Inferior parietal cortex (tissue), 1 donor: ENCODE results near the gene EHD4.

Experiments
- DNase-seq: peaks from one replicate; pipeline ENCODE4 v3.0.0-alpha.2; 2016; ENCODE audit errors: extremely low spot score

Gene EHD4

DNA sequence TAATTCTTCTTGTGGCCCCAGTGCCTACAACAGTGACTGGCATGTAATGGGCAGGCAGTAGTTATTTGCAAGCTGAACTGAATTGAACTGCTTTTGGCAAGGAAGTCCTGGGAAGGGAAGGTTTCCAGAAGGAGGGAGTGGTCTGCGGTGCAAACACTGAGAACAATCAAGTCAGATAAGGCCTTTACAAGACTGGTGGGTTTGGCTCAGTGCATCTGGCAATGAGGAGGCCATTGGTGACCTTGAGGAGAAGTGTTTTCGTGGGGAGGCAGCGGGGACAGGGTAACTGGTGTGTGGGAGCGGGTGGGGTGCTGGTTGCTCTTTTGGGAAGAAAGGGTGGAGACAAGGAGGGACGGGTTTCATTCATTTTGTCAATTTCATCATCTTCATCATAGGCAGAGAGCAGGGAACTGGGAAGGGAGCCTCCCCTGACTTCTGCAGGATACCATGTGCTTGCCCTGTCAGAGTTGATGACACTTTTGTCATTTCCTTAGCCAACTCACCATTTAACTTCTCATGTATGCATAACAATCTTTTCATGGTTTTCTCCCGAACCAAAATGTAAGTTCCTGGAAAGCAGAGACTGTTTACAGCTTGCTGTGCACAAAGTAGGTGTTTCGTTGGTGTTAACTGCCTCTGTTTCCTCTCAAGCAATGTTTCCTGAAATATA, 8.4 kb upstream of the EHD4 start:
- DNase-seq = no peak

DNA sequence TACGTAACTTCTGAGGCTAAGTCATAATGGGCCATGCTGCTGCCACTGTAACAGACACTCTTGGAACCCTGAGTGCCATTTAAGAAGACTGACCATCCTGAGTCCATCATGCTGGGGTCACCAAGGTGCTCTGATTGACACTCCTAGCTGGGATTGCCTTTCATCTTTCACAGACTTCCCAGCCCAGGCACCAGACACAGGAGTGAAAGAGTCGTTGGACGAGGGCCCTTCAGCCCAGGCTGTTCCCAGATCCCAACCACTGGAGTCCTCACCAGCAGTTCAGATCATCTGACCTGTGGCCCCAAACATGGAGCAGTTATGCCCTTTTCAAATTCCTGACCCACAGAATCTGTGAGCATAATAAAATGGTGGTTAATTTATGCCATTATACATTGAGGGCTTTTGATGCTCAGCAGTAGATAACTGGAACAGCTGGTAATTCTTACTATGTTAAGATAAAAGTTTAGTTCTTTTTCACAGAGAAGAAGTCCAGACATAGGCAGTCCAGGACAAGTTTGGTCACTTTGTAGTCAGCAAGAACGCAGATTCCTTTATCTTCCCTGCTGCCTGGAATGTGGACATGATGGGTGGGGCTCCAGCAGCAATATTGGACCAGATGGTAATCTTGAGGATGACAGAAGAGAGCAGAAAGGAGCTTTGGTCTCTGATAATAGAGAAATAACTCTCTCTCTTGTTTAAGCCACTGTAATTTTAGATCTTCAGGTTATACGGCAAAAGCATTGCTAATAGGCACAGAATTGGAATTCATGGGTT, 7.3 kb upstream of the EHD4 start:
- DNase-seq = no peak

DNA sequence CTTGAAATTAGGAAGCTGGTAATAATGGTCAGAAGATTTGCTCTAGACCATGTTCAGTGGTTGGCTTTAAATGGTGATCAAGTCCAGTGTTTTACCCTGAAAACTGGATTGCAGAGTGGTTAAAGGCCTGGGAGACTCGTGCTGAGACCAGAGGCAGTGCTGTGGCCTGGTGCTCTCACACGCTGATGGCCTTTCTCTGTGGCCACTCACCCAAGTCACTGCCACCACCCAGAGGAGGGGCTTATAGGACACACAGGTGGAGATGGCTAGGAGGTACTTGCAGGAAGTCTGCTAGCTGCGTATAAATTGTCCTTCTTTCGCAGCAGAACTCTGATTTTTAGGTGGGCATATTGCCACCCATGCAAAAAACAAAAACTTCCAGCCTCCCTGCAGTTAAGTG, 6.2 kb upstream of the EHD4 start:
- DNase-seq = no peak

DNA sequence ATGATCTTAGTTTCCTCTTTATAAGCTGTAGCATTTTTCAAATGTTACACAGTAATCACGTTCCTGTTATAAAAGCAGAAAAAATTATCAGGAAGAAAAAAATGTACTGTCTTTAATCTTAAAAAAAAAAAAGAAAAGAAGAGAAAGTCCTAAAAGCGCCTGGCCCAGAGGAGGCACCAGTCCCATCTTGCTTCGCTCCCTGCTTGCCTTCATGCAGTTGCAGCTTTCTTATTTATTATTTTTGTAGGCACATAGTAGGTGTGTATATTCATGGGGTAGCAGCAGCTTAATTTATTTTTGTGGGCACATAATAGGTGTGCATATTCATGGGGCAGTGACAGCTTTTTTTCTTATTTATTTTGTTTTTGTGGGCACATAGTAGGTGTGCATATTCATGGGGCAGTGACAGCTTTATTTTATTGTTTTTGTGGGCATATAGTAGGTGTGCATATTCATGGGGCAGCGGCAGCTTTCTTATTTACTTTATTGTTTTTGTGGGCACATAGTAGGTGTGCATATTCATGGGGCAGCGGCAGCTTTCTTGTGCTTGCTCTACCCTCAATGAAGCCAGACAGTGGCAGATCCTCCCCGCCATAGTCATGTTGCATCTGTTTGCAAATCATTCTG, 5.5 kb upstream of the EHD4 start:
- DNase-seq = no peak

DNA sequence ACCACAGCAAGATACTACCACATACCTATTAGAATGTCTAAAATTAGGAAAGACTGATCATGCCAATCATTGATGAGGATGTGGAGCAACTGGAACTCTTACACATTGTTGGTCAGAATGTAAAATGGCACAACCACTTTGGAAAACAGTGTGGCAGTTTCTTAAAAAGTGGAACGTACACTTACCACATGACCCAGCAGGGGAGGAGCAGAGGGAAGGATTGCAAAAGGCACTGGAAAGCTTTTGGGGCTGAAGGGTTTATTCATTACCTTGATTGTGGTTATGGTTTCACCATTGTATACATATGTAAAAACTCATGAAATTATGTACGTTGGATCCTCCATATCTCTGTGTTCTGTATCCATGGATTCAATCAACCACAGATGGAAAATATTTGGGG, 3.3 kb upstream of the EHD4 start:
- no peak for DNase-seq

DNA sequence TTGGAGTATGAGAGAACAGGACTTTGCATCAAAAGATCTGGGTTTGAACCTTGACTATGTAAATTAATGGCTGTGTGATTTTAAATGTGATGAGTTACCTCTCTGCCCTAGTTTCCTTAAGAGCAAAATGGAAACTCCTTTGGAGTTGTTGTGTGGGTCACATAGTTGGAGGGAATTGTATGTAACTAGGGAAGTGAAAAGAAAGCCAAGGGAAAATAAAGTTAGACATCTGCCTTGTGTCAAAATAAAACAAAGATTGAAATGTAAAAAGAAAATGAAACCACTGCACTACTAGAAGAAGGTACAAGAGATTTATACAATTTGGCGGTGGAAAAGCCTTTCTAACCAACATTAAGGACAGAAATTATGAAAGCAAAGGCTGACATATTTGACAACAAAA, 1.7 kb upstream of the EHD4 start:
- DNase-seq = no peak

DNA sequence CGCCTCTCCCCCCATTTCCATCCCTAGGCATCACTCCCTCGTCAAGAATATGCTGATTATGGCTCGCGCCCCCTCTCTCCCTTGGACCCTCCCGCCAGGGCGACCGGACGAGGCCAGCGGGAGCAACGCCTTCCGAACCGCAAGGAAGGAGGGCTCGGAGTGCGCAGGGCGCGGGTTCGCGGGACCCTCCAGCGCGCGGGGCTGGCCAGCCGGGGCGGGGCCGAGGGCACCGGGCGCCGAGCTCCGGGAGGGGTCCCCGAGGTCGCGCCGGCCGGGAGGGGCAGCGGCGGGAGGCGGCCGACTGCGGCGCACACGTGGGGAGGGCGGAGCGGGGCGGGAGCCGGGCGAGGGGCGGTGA, 483 bp downstream of the EHD4 start:
- DNase-seq = no peak

DNA sequence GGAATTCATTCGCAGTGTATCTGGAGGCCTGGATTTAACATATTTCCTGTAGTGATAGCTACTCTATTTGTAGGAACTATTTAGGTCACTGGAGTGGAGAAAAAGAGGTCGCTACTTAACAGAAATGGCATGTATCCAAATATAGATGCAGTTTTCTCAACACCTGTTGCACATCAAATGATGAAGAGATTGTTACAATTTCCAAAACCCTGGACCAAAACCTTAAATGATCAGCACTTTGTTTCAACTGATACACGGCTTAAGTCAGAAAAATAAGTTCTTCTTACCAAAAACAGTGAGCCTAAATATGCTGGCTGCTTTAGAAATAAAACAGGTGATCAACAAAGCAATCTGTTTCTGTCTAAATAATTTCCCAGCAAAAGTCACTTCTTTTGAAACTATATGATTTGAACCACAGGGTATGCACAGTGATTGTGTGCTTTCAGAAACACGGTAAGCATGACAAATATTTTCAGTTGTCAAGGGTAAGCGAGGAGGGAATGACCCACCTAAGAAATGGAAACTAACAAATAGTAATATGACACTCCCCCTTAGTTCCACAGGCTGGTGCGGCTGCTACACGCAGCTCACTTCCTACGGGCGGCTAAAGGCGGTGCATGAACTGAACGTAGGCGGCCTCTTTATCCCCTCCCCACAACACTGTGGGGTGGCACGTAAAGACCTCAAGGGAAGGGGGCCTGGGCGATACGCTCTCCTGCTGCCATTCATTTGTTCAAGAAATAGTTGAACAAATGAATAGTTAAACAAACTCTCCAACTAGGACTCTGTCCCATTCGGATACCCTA, 1.1 kb downstream of the EHD4 start:
- DNase-seq = no peak

DNA sequence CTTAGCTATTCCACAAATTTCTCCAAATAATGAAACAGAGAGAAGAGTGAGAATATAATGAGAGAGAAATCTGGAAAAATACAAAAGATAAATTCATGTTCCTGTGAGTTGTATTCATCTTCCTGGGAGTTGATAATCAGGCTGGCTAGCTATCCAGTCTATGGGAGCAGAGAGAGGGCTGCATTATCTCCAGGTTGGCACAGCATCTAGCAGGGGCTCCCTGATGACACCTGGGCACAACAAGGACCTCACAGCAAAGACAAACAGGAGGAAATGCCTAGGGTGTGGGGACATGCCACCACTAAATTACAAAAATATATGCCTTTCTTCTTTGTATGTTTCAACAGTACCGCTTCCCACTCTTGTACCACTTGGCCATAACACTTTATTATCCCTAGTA, 1.9 kb downstream of the EHD4 start:
- DNase-seq = no peak

DNA sequence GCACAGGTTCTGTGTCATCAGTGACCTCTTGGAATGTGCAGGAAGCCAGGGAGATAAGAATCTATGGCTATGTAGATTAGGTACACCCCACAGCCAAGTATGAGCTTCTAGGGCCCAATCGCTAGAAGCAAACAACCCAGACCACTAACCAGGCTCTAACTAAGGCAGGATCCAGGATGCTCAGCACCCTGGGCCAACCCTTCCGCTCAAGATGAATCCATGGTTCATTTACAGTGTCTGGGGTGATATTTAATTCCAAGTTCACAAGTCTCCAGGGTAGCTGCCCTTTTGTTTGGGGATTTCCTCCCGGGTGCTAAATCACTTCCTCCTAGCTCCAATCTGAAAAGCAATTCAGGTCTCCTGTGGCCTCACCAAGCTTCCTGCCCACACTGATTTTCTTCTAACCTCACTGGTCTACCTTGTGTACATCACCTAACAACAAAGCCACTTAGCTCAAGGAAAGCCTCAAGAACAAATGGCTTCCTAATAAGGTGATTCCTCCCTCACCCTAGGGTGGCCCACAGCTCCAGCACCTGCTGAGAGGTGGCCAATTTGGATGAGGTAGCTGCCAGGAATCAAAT, 2.4 kb downstream of the EHD4 start:
- no peak for DNase-seq

DNA sequence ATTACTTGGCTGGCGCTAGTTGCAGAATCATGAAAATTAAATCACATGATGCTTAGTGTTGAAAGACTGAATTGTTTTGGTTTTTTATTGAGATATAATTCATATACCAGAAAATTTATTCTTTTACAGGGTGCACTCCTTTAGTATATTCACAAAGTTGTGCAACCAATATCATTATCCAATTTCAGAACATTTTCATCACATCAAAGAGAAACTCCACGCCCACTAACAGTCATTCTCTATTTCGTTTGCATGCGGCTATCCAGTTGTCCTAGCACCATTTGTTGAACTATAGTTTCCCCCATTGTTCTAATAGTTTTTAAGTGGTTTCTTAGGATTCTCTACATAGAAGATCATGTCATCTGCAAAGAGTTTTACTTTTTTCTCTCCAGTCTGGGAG, 3.7 kb downstream of the EHD4 start:
- DNase-seq = no peak

DNA sequence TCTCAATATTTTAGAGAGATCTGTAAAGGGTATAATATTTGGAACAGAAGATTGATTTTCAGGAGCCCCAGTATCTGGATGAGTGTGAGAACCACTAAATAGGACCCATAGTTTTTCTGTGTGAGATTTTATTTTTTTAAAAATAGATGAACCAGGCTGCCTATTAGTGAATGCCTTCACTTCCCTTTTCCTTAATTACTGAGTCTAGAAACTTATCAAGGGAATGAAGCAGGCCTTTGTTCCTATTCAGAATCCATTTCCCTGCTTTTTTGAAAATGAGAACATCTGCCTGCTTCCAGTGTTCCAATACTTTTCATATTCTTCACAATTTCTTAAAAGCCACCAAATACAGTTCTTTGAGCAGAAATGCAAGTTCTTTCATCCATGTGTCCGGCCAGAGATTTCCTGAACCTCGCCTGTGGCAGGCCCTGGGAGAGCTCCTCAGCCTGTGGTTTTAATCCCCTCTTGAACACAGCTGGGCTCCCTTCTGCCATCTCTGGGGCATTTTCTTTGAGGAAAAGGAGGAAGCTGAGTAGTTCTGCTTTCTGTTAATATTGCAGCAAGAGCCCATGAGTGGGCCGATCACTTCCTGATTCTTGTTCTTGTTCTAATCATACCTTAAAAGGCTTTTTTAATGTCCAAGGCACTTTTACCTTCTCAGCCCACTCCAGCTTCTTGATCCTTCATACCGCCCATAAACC, 4.7 kb downstream of the EHD4 start:
- no peak for DNase-seq

DNA sequence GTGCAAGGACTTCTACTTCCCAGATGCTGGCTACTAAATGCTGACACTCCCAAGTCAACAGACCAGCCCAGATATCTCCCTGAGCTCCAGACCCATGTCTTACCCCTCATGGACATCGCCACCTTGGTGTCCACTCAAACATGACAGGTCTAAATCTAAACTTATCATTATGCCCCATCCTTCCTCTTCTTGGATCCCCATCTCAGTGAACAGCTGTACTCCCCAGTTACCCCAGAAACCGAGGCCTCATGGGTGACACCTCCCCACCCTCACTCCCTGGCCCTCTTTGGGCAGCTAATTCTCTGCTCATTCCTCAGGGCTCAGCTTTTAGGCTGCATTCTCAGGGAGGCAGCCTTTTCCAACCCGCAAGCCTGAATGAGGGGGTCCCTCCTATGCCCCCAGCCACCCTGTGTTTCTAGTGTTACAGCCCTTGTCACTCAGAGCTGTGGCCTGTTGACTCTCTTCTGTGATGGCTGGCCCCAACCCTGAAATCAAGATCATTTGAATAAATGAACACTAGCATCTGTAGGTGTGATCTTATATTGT, 5.4 kb downstream of the EHD4 start:
- DNase-seq = no peak

DNA sequence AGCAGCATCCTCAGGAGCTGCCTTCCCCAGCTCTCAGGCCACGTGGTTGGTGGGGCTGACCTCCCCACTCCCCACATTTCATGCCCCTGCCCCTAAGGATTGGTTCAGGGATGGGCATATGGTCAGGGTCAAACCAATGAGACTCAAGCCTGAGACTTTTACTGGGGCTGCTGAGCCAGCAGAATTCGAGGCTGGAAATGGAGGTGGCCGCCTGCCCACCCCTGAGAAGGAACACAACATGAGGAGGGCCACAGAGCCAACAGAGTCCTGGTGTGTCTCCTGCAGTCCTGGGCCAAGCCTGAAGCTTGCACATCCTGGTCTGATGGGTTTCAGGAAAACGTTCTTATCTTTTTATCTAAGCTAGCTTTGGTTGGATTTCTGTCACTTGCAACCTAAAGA, 5.9 kb downstream of the EHD4 start:
- DNase-seq = no peak

DNA sequence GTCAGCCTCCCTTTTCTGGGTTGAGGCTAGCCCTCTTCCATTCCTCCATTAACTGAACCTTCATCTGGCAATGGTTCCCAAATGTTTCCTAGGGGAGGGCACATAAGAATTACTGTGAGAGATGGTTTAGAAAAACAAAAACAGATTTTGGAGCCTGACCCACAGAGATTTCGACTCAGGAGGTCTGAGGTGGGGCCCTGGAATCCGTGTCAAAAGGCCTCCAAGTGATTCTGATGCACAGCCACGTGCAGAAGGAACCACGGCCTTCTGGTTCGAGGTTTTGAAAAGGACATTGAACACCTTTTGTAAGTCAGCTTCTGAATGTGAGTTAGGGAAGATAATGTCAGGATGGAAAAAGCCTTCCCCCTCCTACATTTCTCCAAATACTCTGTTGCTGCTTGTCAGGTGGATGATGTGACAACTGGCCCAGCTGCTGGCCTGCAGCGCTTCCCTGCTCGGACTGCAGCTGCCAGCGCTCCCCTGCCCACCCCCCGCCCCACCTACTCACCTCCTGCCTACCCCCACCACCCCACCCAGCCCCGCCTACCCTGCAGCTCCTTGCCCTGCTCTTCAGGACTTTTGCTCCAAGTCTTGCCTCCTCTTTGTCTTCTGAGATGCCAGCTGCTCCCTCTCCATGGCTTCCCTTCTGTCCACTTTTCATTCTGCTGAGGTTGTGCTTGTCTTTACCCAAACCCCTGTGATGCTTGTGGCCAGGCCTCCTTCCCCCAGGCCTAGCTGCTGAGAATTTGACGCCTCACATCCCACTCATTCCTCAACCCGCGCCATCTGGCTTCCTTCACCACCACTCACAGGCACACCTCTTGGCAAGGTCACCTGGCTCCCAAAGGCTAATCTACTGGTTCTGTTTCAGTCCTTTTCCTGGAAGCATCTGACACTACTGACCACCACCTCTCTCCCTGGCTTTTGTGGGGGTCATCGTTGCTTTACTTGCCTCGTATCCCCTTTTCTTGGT, 6.6 kb downstream of the EHD4 start:
- no peak for DNase-seq

DNA sequence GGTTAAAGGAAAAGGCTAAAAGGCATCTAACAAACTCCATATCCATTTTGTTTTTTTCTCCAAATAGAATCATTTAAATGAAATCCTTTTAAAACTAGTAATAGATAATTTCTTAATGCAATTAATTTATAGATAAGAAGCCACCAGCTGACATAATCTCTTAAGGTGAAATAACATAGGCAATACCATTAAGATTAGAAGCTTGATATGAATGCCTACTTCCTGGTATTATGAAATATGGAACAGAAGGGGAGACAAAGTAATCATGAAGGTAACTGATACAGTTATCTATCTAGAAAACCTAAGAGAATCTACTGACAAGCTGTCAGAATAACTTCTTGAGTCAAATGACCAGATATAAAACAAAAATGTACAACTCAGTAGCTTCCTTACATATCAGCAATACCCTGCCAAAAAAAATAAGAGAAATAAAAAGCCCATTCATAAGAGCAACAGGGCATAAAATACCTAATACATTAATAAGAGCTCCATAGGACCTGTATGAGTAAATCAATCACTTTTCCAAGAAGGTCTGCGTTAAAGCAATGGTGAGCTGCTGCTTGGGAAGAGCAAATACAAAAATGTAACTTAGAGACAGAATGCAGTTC, 10.7 kb downstream of the EHD4 start:
- no peak for DNase-seq

DNA sequence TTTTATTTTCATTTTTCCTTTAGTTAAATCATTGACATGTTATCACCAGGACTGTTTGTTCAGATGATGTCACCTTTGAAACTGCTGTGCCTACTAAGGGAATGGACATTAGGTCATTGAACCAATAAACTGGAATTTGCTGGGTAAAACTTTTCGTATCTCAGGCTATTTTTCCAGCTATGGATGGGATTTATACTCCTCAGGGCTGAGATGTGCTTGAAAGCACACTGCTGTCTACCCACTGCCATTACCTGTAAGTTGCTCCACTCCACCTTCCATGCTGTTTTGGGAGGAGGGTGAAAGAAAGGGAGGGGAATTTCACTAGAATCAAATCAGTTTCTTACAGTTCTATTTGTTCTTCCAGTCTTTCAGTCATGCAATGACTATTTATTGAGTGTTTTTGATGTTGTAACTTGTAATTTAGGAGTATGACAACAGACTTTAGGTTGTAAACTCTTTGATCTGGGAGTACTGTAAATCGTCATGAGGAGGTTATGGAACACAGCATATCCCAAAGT, 11.3 kb downstream of the EHD4 start:
- DNase-seq = no peak

DNA sequence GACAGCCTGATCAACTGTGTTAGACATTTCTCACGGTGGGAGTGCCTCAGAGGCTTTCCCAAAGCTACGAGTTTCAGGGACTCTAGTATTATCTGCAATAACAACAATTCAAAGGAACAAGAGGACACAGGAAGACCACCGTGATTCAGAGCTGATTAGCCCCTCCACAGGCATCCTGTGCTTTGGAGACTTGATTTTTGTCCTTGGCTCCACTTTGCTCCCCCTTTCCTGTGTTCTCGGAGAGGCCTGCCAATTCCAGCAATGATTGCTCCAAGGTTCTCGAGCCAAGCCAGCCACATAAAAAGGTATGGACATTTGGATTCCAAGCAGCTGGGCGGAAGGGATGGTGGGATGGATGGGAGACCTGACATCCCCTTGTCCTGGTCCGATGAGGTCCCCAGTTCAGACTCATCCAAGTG, 14.3 kb downstream of the EHD4 start:
- no peak for DNase-seq
